Measurements from ENCODE around the gene SCGB2B2. TPM values are rescaled to one million over a fixed set of nuclear protein-coding genes. Genes with fewer than 3 reads are reported as not detected.

Gene SCGB2B2
- total RNA-seq, 1 donor from 2014 or later = not detected

GRCh38 chr19:34678085-34678412 lies 1.1 kb upstream of the SCGB2B2 start:
- peaks cover 25% of the 10 kb centered on the region for H3K9me3 Mint-ChIP-seq
- peak overlapping the region; percentile 97 for H3K4me3 Mint-ChIP-seq

GRCh38 chr19:34677386-34678084 lies 576 bp upstream of the SCGB2B2 start, which contains the start of gene ZNF302:
Gene ZNF302 (plus strand): TSS chr19:34677678. CDS start chr19:34678805, 1,127 bp downstream.
- H3K4me3 Mint-ChIP-seq = peak within 1 kb of the TSS; percentile 97
- peak; percentile 89 for DNase-seq (ENCODE audit: low read depth, low spot score)
- peaks cover 21% of the 10 kb centered on the region for H3K9me3 Mint-ChIP-seq
- peaks cover 47% of the 10 kb centered on the region for H3K36me3 Mint-ChIP-seq (ENCODE audit: low read depth)
- peaks cover 33% of the 10 kb centered on the region for H3K4me1 Mint-ChIP-seq
- no peak for TF ChIP-seq CTCF (conservative IDR thresholded peaks at IDR 0.05)
- peaks cover 6% of the 10 kb centered on the region for H3K27me3 Mint-ChIP-seq (ENCODE audit: low read depth)
- H3K27ac Mint-ChIP-seq (ENCODE audit: unreplicated experiment) = peak within 1 kb of the TSS; percentile 99

More at GRCh38 chr19:34678085-34678412, 1.1 kb upstream of the SCGB2B2 start:
- Mint-ChIP-seq H3K4me1 (peaks cover 33% of the 10 kb centered on the region), H3K36me3 (ENCODE audit: low read depth) (peaks cover 52% of the 10 kb centered on the region), H3K27ac (ENCODE audit: unreplicated experiment) (peak overlapping the region; percentile 99), H3K27me3 (ENCODE audit: low read depth) (peaks cover 6% of the 10 kb centered on the region)
- no peak for DNase-seq (ENCODE audit: low read depth, low spot score)
- TF ChIP-seq CTCF (conservative IDR thresholded peaks at IDR 0.05) = no peak

GRCh38 chr19:34675919-34676318 lies 1.0 kb downstream of the SCGB2B2 start:
- no peak overlapping the region for H3K27ac Mint-ChIP-seq (ENCODE audit: unreplicated experiment)
- peaks cover 20% of the 10 kb centered on the region for H3K9me3 Mint-ChIP-seq
- H3K36me3 Mint-ChIP-seq (ENCODE audit: low read depth) = peaks cover 35% of the 10 kb centered on the region
- peaks cover 9% of the 10 kb centered on the region for H3K27me3 Mint-ChIP-seq (ENCODE audit: low read depth)
- TF ChIP-seq CTCF (conservative IDR thresholded peaks at IDR 0.05) = no peak
- no peak overlapping the region for H3K4me3 Mint-ChIP-seq
- DNase-seq (ENCODE audit: low read depth, low spot score) = no peak
- peaks cover 33% of the 10 kb centered on the region for H3K4me1 Mint-ChIP-seq

- Mint-ChIP-seq H3K36me3 (ENCODE audit: low read depth) (peaks cover 28% of the 10 kb centered on the region), H3K27me3 (ENCODE audit: low read depth) (peaks cover 9% of the 10 kb centered on the region), H3K4me3 (peak overlapping the region; percentile 54), H3K27ac (ENCODE audit: unreplicated experiment) (no peak overlapping the region), H3K9me3 (peaks cover 17% of the 10 kb centered on the region), H3K4me1 (peaks cover 33% of the 10 kb centered on the region)
- no peak for DNase-seq (ENCODE audit: low read depth, low spot score)
- no peak for TF ChIP-seq CTCF (conservative IDR thresholded peaks at IDR 0.05)
Measured at GRCh38 chr19:34675250-34675649, 1.7 kb downstream of the SCGB2B2 start.

GRCh38 chr19:34673590-34673989 lies 3.4 kb downstream of the SCGB2B2 start:
- Mint-ChIP-seq H3K36me3 (ENCODE audit: low read depth) (peaks cover 11% of the 10 kb centered on the region), H3K9me3 (peaks cover 10% of the 10 kb centered on the region), H3K27me3 (ENCODE audit: low read depth) (peaks cover 9% of the 10 kb centered on the region), H3K4me3 (no peak overlapping the region), H3K4me1 (peaks cover 21% of the 10 kb centered on the region), H3K27ac (ENCODE audit: unreplicated experiment) (no peak overlapping the region)
- no peak for TF ChIP-seq CTCF (conservative IDR thresholded peaks at IDR 0.05)
- DNase-seq (ENCODE audit: low read depth, low spot score) = no peak
